ENCODE data around the gene ABCB9.
A peak's percentile ranks its signal among the peaks of the same experiment; 100 is the strongest.
"Not testable (repeated sequence)": the region's sequence is repeated elsewhere in the genome, so short reads cannot be mapped to it uniquely, and the experiment has no call there.

Gene ABCB9

GRCh38 chr12:122935318-122935717 lies 30.9 kb downstream of the ABCB9 start:
- DNase-seq (ENCODE audit: insufficient read length, low spot score) = no peak
- no peak for TF ChIP-seq POLR2A (IDR thresholded peaks at IDR 0.05; ENCODE audit: low read depth, low read length)
- no peak for FAIRE-seq

GRCh38 chr12:122934722-122935121 lies 31.5 kb downstream of the ABCB9 start:
- FAIRE-seq = no peak
- TF ChIP-seq POLR2A (IDR thresholded peaks at IDR 0.05; ENCODE audit: low read depth, low read length) = no peak
- DNase-seq (ENCODE audit: insufficient read length, low spot score) = no peak

DNA sequence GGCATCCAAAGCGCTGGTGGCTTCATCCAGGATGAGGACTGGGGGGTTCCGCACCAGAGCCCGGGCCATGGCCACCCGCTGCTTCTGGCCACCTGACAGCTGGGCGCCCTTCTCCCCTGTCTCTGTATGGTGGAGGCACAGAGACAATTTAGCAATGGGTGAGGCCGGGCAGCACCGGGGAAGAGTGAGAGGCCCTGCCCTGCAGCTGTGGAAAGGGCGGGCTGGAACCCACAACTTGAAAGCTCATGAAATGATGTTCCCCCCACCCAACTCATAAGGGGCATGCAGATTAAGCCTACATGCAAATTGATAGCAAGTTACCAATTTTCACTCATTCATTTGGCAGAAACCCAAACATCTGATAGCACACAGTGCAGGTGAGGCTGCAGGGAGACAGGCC lies 34.1 kb downstream of the ABCB9 start:
- DNase-seq (ENCODE audit: insufficient read length, low spot score) (no peak), FAIRE-seq (no peak)
- no peak for TF ChIP-seq POLR2A (IDR thresholded peaks at IDR 0.05; ENCODE audit: low read depth, low read length)

- DNase-seq (ENCODE audit: insufficient read length, low spot score) (no peak), FAIRE-seq (no peak)
- TF ChIP-seq POLR2A (IDR thresholded peaks at IDR 0.05; ENCODE audit: low read depth, low read length) = no peak
Measured at GRCh38 chr12:122929812-122930211, 36.5 kb downstream of the ABCB9 start.

DNA sequence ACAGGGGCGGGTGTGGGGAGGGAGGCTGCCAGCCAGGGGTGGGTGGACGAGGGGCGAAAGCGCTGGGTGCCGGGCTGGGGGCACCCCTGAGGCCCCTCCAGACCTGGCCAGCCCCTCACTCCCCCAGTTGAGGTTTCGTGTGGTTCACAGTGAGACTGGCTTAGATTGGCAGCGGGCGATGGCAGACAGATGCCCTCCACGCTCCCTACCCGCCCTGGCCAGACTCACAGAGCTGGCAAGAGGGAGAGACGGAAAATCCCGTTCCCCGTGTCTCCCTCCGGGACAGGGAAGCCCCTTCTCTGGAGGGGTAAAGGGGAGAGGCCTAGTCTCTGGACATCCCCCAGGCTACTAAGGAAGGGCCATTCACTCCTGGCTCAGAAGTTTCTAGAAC lies 37.1 kb downstream of the ABCB9 start:
- DNase-seq (ENCODE audit: insufficient read length, low spot score) = no peak
- no peak for FAIRE-seq
- no peak for TF ChIP-seq POLR2A (IDR thresholded peaks at IDR 0.05; ENCODE audit: low read depth, low read length)

GRCh38 chr12:122928404-122929147 lies 37.7 kb downstream of the ABCB9 start:
- DNase-seq (ENCODE audit: insufficient read length, low spot score) (no peak), FAIRE-seq (no peak)
- TF ChIP-seq POLR2A (IDR thresholded peaks at IDR 0.05; ENCODE audit: low read depth, low read length) = no peak

DNA sequence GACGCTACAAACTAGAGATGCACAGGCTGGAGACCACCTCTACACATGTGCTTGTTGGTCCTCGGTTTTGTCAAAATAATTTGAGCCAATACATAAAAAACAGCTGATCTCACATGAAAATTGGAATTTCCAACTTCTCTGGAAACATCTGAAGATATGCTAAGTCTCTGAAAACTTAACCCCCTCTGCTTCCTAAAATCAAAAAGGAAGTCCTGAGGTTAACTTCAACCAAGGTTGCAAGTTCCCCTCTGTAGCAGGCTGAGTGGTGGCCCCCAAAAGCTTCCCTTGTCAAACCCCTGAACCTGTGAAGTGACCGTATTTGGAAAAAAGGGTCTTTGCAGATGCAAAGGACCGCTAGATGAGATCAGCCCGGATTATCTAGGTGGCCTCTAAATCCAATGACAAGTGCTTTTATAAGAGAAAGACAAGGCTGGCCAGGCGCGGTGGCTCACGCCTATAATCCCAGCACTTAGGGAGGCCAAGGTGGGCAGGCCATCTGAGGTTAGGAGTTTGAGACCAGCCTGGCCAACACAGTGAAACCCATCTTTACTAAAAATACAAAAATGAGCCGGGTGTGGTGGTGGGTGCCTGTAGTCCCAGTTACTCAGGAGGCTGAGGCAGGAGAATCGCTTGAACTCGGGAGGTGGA lies 38.4 kb downstream of the ABCB9 start:
- DNase-seq (ENCODE audit: insufficient read length, low spot score) = no peak
- no peak for FAIRE-seq
- TF ChIP-seq POLR2A (IDR thresholded peaks at IDR 0.05; ENCODE audit: low read depth, low read length) = no peak

GRCh38 chr12:122921917-122922316 lies 44.3 kb downstream of the ABCB9 start:
- no peak for TF ChIP-seq POLR2A (IDR thresholded peaks at IDR 0.05; ENCODE audit: low read depth, low read length)
- FAIRE-seq (no peak), DNase-seq (ENCODE audit: insufficient read length, low spot score) (no peak)

- DNase-seq (ENCODE audit: insufficient read length, low spot score) (no peak), FAIRE-seq (no peak)
- TF ChIP-seq POLR2A (IDR thresholded peaks at IDR 0.05; ENCODE audit: low read depth, low read length) = no peak
Measured at GRCh38 chr12:122920687-122921086, 45.6 kb downstream of the ABCB9 start.

GRCh38 chr12:122918827-122919226 lies 47.4 kb downstream of the ABCB9 start:
- DNase-seq (ENCODE audit: insufficient read length, low spot score) = no peak
- no peak for TF ChIP-seq POLR2A (IDR thresholded peaks at IDR 0.05; ENCODE audit: low read depth, low read length)
- no peak for FAIRE-seq

DNA sequence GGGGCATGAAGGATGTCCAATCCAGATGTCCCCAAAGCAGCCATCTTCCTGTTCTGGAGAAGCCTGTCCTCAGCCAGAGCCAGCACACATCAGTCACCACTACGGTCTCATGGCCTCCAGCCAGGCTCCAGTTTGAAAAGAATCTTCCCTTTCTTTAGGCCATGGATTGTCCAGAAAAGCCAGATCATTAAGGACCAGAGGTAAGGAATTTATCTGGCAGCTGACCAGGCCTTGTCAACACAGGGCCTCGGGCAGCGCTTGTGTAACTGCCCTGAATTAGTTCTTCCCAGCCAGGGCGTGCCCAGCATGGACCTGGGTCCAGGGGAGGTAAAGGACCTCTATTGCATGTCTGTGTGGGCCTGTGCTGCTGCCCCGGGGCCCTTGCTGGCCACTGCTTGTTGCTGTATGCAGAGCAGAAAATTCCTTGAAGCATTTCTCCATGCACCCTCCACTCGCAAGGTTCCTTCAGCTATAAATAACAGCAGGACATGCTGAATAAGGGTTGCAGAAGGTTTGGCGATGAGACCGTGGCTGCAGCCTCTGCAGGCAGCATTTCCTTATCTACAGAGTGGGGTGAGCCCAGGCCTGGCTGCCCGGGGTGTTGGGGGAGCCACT lies 48.6 kb downstream of the ABCB9 start:
- DNase-seq (ENCODE audit: insufficient read length, low spot score) (peak; percentile 67), FAIRE-seq (peak; percentile 66)
- no peak for TF ChIP-seq POLR2A (IDR thresholded peaks at IDR 0.05; ENCODE audit: low read depth, low read length)

DNA sequence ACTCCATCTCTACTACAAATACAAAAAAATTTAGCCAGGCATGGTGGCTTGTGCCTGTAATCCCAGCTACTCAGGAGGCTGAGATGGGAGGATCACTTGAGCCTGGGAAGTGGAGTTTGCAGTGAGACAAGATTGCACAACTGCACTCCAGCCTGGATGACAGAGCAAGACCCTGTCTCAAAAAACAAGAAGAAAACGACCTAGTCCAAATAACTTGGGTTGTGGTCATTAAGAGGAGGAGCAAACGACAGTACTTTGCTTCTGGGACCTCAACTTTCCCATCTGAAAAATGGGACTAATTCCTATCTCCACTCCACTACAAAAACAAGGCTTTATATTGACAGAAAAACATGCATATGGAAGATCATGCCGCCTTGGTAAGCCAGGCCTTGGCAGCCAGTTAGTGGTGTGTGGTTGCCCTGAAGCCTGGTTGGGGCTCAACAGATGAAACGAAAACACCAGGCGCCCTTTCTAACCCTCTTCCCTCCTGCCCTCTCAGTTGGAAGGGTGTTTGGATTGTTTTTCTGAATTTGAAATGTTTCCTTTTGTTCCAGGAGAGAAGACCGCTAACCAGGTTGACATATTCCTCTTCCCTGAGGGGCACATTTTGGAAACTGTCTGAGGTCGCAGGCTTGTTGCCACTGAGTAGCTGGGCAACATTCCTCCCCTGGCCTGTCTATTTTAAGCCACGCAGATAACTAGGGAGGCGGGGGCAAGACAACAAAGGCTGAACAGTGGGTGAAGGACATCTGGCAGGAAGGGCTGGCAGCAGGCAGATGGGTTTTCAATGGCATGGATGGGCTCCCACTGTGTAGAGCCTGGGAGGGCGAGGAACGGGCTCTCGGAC lies 56.6 kb downstream of the ABCB9 start:
- TF ChIP-seq POLR2A (IDR thresholded peaks at IDR 0.05; ENCODE audit: low read depth, low read length) = no peak
- DNase-seq (ENCODE audit: insufficient read length, low spot score) = no peak
- no peak for FAIRE-seq

DNA sequence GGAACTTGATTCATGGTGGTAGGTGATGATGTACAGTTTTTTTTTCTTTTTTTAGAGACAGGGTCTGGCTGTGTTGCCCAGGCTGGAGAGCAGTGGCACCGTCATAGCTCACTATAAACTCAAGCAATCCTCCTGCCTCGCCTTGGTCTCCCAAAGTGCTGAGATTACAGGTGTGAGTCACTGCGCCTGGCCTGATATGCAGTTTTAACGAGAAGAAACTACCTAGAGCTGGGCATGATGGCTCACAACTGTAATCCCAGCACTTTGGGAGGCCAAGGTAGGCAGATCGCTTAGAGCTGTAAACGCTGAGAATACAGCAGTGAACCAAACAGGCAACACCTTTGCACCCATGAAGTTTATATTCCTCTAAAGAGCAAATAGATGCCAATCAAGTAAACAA lies 57.3 kb downstream of the ABCB9 start:
- no peak for FAIRE-seq
- no peak for TF ChIP-seq POLR2A (IDR thresholded peaks at IDR 0.05; ENCODE audit: low read depth, low read length)
- no peak for DNase-seq (ENCODE audit: insufficient read length, low spot score)

GRCh38 chr12:122905258-122905657 lies 61.0 kb downstream of the ABCB9 start:
- not testable (repeated sequence) for DNase-seq (ENCODE audit: insufficient read length, low spot score); FAIRE-seq

All from H54 (cell line).